GM12864 (cell line): Measurements from ENCODE around the gene IFT122.

ENCODE experiments used
- DNase-seq: peaks from one replicate; pipeline ENCODE4 v3.0.0-alpha.2; 2011; ENCODE audit warnings: low read depth
- H3K4me3 ChIP-seq: 2 replicates; pipeline ENCODE4 v1.5.1; 2011; ENCODE audit warnings: mild to moderate bottlenecking, low read depth, low read length, control low read depth
- CTCF ChIP-seq: IDR thresholded peaks from 2 replicates; pipeline ENCODE4 v1.5.1; 2011; ENCODE audit warnings: low read depth, mild to moderate bottlenecking, moderate library complexity, low read length, control low read depth, inconsistent platforms; ENCODE audit errors: missing control alignments

IFT122 gene

GRCh38 chr3:129422897-129423296 is 17.1 kb upstream of the IFT122 start:
- no peak for TF ChIP-seq CTCF
- no peak overlapping the region for H3K4me3 ChIP-seq
- no peak for DNase-seq

- no peak overlapping the region; the same call in 1 of the 2 replicates for H3K4me3 ChIP-seq
- no peak for TF ChIP-seq CTCF
- peak; percentile 91 for DNase-seq
Measured at GRCh38 chr3:129424185-129424841, 15.7 kb upstream of the IFT122 start.

GRCh38 chr3:129425213-129425612 is 14.8 kb upstream of the IFT122 start:
- DNase-seq = no peak
- no peak for TF ChIP-seq CTCF
- no peak overlapping the region; the same call in 1 of the 2 replicates for H3K4me3 ChIP-seq

- TF ChIP-seq CTCF = no peak
- no peak overlapping the region for H3K4me3 ChIP-seq
- no peak for DNase-seq
Measured at GRCh38 chr3:129425619-129426018, 14.4 kb upstream of the IFT122 start.

GRCh38 chr3:129428007-129428375 is 12.0 kb upstream of the IFT122 start:
- H3K4me3 ChIP-seq = peak overlapping the region; percentile 30
- DNase-seq = no peak
- TF ChIP-seq CTCF = no peak

GRCh38 chr3:129428376-129429079 is 11.5 kb upstream of the IFT122 start, which contains the start of gene EFCAB12:
Gene EFCAB12, minus strand, starts transcription at chr3:129428636. Its CDS starts 148 bp downstream, at chr3:129428488.
- H3K4me3 ChIP-seq = peak within 1 kb of the TSS; percentile 30
- no peak for DNase-seq

More at GRCh38 chr3:129428376-129429079, 11.5 kb upstream of the IFT122 start, which contains the start of gene EFCAB12:
- TF ChIP-seq CTCF = no peak
